IPS DF 6.9 (cell line): Measurements from ENCODE around the gene PCDHGB4.
"Not testable (repeated sequence)": the region's sequence is repeated elsewhere in the genome, so short reads cannot be mapped to it uniquely, and the experiment has no call there.

Experiments
- DNase-seq: peaks from one replicate; pipeline ENCODE4 v3.0.0-alpha.2; 2013; ENCODE audit warnings: low read depth, low spot score
- H3K27ac ChIP-seq: one replicate; pipeline ENCODE4 v1.5.1; 2013; ENCODE audit warnings: low read length, control low read depth
- H3K27me3 ChIP-seq: 2 replicates; pipeline ENCODE4 v1.6.1; 2013; ENCODE audit warnings: mild to moderate bottlenecking, low read length; ENCODE audit not compliant: control insufficient read depth, insufficient read depth
- H3K36me3 ChIP-seq: 2 replicates; pipeline ENCODE4 v1.6.1; 2013; ENCODE audit warnings: low read length; ENCODE audit not compliant: control insufficient read depth, insufficient read depth
- H3K4me1 ChIP-seq: 2 replicates; pipeline ENCODE4 v1.6.1; 2013; ENCODE audit warnings: low read length; ENCODE audit not compliant: control insufficient read depth, insufficient read depth
- H3K4me3 ChIP-seq: 2 replicates; pipeline ENCODE4 v1.5.1; 2013; ENCODE audit warnings: mild to moderate bottlenecking, low read length
- H3K9me3 ChIP-seq: 2 replicates; pipeline ENCODE4 v1.6.1; 2013; ENCODE audit warnings: low read length, inconsistent platforms; ENCODE audit not compliant: control insufficient read depth, insufficient read depth
- WGBS: extraction: QIAGEN DNeasy Blood & Tissue Kit; methylation state at CpG from one replicate; pipeline ENCODE4 v1.1.7; 2013; ENCODE audit warnings: mixed read lengths, missing lambda C conversion rate; ENCODE audit not compliant: insufficient read length, insufficient coverage; 5-methylcytosine and 5-hydroxymethylcytosine counted together

The PCDHGB4 gene

GRCh38 chr5:141388661-141389060 lies 1.2 kb downstream of the PCDHGB4 start:
- Histone ChIP-seq H3K4me1 (peaks cover 1% of the 10 kb centered on the region; the same call in 1 of the 2 replicates), H3K4me3 (no peak overlapping the region), H3K36me3 (peaks cover 6% of the 10 kb centered on the region), H3K27ac (no peak overlapping the region), H3K9me3 (peaks cover 3% of the 10 kb centered on the region), H3K27me3 (peaks cover 3% of the 10 kb centered on the region; the same call in 1 of the 2 replicates)
- WGBS = no CpG with 5 or more reads among the region's 10 CpGs
- no peak for DNase-seq

GRCh38 chr5:141389153-141390042 lies 1.9 kb downstream of the PCDHGB4 start:
- DNase-seq = no peak
- no CpG with 5 or more reads among the region's 77 CpGs for WGBS
- H3K27me3 ChIP-seq = peaks cover 3% of the 10 kb centered on the region; the same call in 1 of the 2 replicates
- peaks cover 6% of the 10 kb centered on the region for H3K36me3 ChIP-seq
- H3K4me3 ChIP-seq = no peak overlapping the region
- H3K4me1 ChIP-seq = peaks cover 1% of the 10 kb centered on the region; the same call in 1 of the 2 replicates
- no peak overlapping the region for H3K27ac ChIP-seq
- H3K9me3 ChIP-seq = peaks cover 3% of the 10 kb centered on the region

- H3K9me3 ChIP-seq = peaks cover 3% of the 10 kb centered on the region
- WGBS = no CpG with 5 or more reads among the region's 38 CpGs
- no peak within 1 kb of the TSS for H3K4me3 ChIP-seq
- no peak for DNase-seq
- peaks cover 1% of the 10 kb centered on the region; the same call in 1 of the 2 replicates for H3K4me1 ChIP-seq
- peaks cover 3% of the 10 kb centered on the region; the same call in 1 of the 2 replicates for H3K27me3 ChIP-seq
- H3K27ac ChIP-seq = no peak within 1 kb of the TSS
- peaks cover 6% of the 10 kb centered on the region for H3K36me3 ChIP-seq
Observed at GRCh38 chr5:141392429-141393198, 5.1 kb downstream of the PCDHGB4 start, which contains the start of gene PCDHGA8. Gene PCDHGA8 (plus strand): TSS chr5:141392633. CDS start chr5:141392814, 181 bp downstream.

- peaks cover 1% of the 10 kb centered on the region; the same call in 1 of the 2 replicates for H3K4me1 ChIP-seq
- peaks cover 6% of the 10 kb centered on the region for H3K36me3 ChIP-seq
- H3K27ac ChIP-seq = no peak overlapping the region
- WGBS = no CpG with 5 or more reads among the region's 21 CpGs
- DNase-seq = no peak
- peaks cover 1% of the 10 kb centered on the region; the same call in 1 of the 2 replicates for H3K27me3 ChIP-seq
- H3K9me3 ChIP-seq = peaks cover 3% of the 10 kb centered on the region
- H3K4me3 ChIP-seq = no peak overlapping the region
Observed at GRCh38 chr5:141393267-141393666, 5.8 kb downstream of the PCDHGB4 start.

GRCh38 chr5:141394401-141395187 lies 7.1 kb downstream of the PCDHGB4 start:
- WGBS = no CpG with 5 or more reads among the region's 53 CpGs
- H3K4me1 ChIP-seq, DNase-seq, H3K9me3 ChIP-seq, H3K27ac ChIP-seq, H3K4me3 ChIP-seq, H3K36me3 ChIP-seq, H3K27me3 ChIP-seq: not testable (repeated sequence)

- H3K36me3 ChIP-seq, H3K27me3 ChIP-seq, H3K9me3 ChIP-seq, H3K4me3 ChIP-seq, DNase-seq, H3K27ac ChIP-seq, H3K4me1 ChIP-seq: not testable (repeated sequence)
- 100% methylated on average over 1 of the region's 43 CpGs for WGBS
Observed at GRCh38 chr5:141397756-141398551, 10.5 kb downstream of the PCDHGB4 start, which contains the start of gene PCDHGB5. Gene PCDHGB5 (plus strand): TSS chr5:141397947. CDS start chr5:141398128, 181 bp downstream.

GRCh38 chr5:141398608-141399007 lies 11.1 kb downstream of the PCDHGB4 start:
- WGBS = no CpG with 5 or more reads among the region's 15 CpGs
- Histone ChIP-seq H3K4me3 (no peak overlapping the region), H3K9me3 (no peaks in the 10 kb centered on the region; the same call in 1 of the 2 replicates), H3K36me3 (no peaks in the 10 kb centered on the region), H3K4me1 (no peaks in the 10 kb centered on the region), H3K27ac (no peak overlapping the region), H3K27me3 (no peaks in the 10 kb centered on the region)
- no peak for DNase-seq

GRCh38 chr5:141399555-141400258 lies 12.2 kb downstream of the PCDHGB4 start:
- no peaks in the 10 kb centered on the region for H3K27me3 ChIP-seq
- WGBS = no CpG with 5 or more reads among the region's 61 CpGs
- no peaks in the 10 kb centered on the region for H3K36me3 ChIP-seq

More at GRCh38 chr5:141399555-141400258, 12.2 kb downstream of the PCDHGB4 start:
- H3K9me3 ChIP-seq = no peaks in the 10 kb centered on the region; the same call in 1 of the 2 replicates
- no peak overlapping the region for H3K27ac ChIP-seq
- no peaks in the 10 kb centered on the region for H3K4me1 ChIP-seq
- no peak for DNase-seq
- no peak overlapping the region for H3K4me3 ChIP-seq
